Ovary (tissue), 9 donors: ENCODE measurements around the gene PHEX. TPM values are rescaled to one million over a fixed set of nuclear protein-coding genes. Genes with fewer than 3 reads are reported as not detected.

Experiments used
- DNase-seq, 5 donors: peaks; one replicate each; pipeline ENCODE4 v3.0.0-alpha.2; 2019 to 2020
- H3K27ac ChIP-seq, 2 donors: fragments of 200-600 bp; one replicate each; pipeline versions ENCODE4 v1.5.1 to v1.8.0; 2019 to 2022
- H3K27me3 ChIP-seq: fragments of 200-600 bp; one replicate; pipeline ENCODE4 v1.8.0; 2022
- H3K36me3 ChIP-seq: fragments of 200-600 bp; sonication (generic); one replicate; pipeline ENCODE4 v1.5.1; 2019
- H3K4me1 ChIP-seq: one replicate; pipeline ENCODE4 v1.8.1; 2013; ENCODE audit warnings: mild to moderate bottlenecking, moderate library complexity; ENCODE audit not compliant: insufficient read depth
- H3K4me3 ChIP-seq: fragments of 200-600 bp; sonication (generic); one replicate; pipeline ENCODE4 v1.5.1; 2017
- H3K9me3 ChIP-seq, 2 donors: fragments of 200-600 bp in 1 of 2; sonication (generic) in 1 of 2; one replicate each; pipeline versions ENCODE4 v1.5.1 to v1.8.1; 2013 to 2019; ENCODE audit warnings: mild to moderate bottlenecking in 1 of 2, moderate library complexity in 1 of 2
- CTCF ChIP-seq, 3 donors: fragments of 450-650 bp in 2 of 3; fragments of 200-600 bp in 1 of 3; IDR thresholded peaks; one replicate each; pipeline versions ENCODE4 v1.5.1 to v1.8.0; 2016 to 2022; ENCODE audit warnings: antibody characterized with exemption in 3 of 3, mild to moderate bottlenecking in 1 of 3
- EP300 ChIP-seq: sonication (generic); formaldehyde crosslinking; IDR thresholded peaks from one replicate; pipeline ENCODE4 v1.6.1; 2017; ENCODE audit warnings: antibody characterized with exemption
- POLR2A ChIP-seq: fragments of 450-650 bp; IDR thresholded peaks from one replicate; pipeline ENCODE4 v1.6.1; 2017; ENCODE audit warnings: antibody characterized with exemption, mild to moderate bottlenecking, moderate library complexity
- WGBS, 3 donors: extraction: QIAGEN DNeasy Blood & Tissue Kit in 1 of 3; methylation state at CpG; one replicate each; pipeline versions ENCODE4 v1.1.5 to v1.1.7; 2013 to 2017; 5-methylcytosine and 5-hydroxymethylcytosine counted together
- intact Hi-C, 4 donors: fragments of 100-400 bp; cut with DNase I; formaldehyde crosslinking; loops; one replicate each; pipeline versions ENCODE4 v1.11.0 to v1.15.1; 2022 to 2023
- polyA plus RNA-seq, 2 donors: library from polyadenylated mRNA; stranded (reverse); fragments of 200-250 nt in 1 of 2; fragments of 350-450 nt in 1 of 2; fragmentation: Illumina TruSeq in 1 of 2; extraction: RNeasy Lipid Tissue Mini Kit (QIAGEN cat#74804) in 1 of 2; gene quantifications; one replicate each; pipeline ENCODE4 v1.2.3, GENCODE V29; 2013 to 2014
- total RNA-seq, 7 donors: library from RNA; depleted of rRNA in 2 of 7; stranded (reverse); fragments of >200 nt in 2 of 7; fragmentation: NEBNext Ultra II Directional in 3 of 7; extraction: Animal tissue kit (Norgen Biotek cat#: 25700) in 3 of 7; gene quantifications; one replicate each; pipeline versions ENCODE4 v1.1.0 to v1.2.4, GENCODE V29; 2016 to 2023
- donor health status: DM: no; HTN: no; CAD: no; lungs with moderate emphysema.
- donor health status: DM: no; HTN: no; CAD: no.
- donor health status: Bipolar disorder and iron deficiency.
- donor health status: DM: yes; HTN: yes; CAD: no.
- donor health status: DM: no; HTN: no; CAD: no.
- donor health status: DM: yes; HTN: yes; CAD: no.

The PHEX gene
- total and polyA plus RNA-seq, 9 donors: 0.46 to 18.9 (median 1.1) TPM

- Histone ChIP-seq H3K27me3 (no peaks in the 10 kb centered on the region), H3K4me1 (no peaks in the 10 kb centered on the region), H3K36me3 (no peaks in the 10 kb centered on the region), H3K9me3 (no peaks in the 10 kb centered on the region), H3K27ac (no peak overlapping the region), H3K4me3 (no peak overlapping the region)
- WGBS, 3 donors: 61 to 66% (median 62%) methylated on average over 4 of the region's 4 CpGs
- DNase-seq: no peak
- intact Hi-C loops: no loop called here
- no peak for TF ChIP-seq POLR2A
- TF ChIP-seq EP300: no peak
- no peak for TF ChIP-seq CTCF (IDR thresholded peaks at IDR 0.05)
Observed at GRCh38 chrX:22088326-22088725, 56.2 kb downstream of the PHEX start.

- WGBS, 3 donors: 43 to 62% (median 58%) methylated on average over 4 of the region's 4 CpGs
- TF ChIP-seq POLR2A (no peak), CTCF (IDR thresholded peaks at IDR 0.05) (no peak), EP300 (no peak)
Observed at GRCh38 chrX:22090181-22090580, 58.1 kb downstream of the PHEX start.

GRCh38 chrX:22093550-22093949, 61.4 kb downstream of the PHEX start:
- TF ChIP-seq EP300 (no peak), CTCF (IDR thresholded peaks at IDR 0.05) (no peak), POLR2A (no peak)
- no peaks in the 10 kb centered on the region for H3K36me3 ChIP-seq
- no peak overlapping the region for H3K4me3 ChIP-seq
- WGBS, 3 donors: 42 to 53% (median 51%) methylated on average over 3 of the region's 3 CpGs
- no peak for DNase-seq
- intact Hi-C loops: no loop called here
- no peaks in the 10 kb centered on the region for H3K9me3 ChIP-seq
- H3K4me1 ChIP-seq: no peaks in the 10 kb centered on the region
- no peaks in the 10 kb centered on the region for H3K27me3 ChIP-seq
- H3K27ac ChIP-seq: no peak overlapping the region

More at GRCh38 chrX:22090181-22090580, 58.1 kb downstream of the PHEX start:
- no peak for DNase-seq
- no peaks in the 10 kb centered on the region for H3K9me3 ChIP-seq
- no peak overlapping the region for H3K4me3 ChIP-seq
- no peaks in the 10 kb centered on the region for H3K36me3 ChIP-seq
- H3K27me3 ChIP-seq: no peaks in the 10 kb centered on the region
- H3K4me1 ChIP-seq: no peaks in the 10 kb centered on the region
- intact Hi-C loops: no loop called here
- H3K27ac ChIP-seq: no peak overlapping the region

GRCh38 chrX:22095286-22095685, 63.2 kb downstream of the PHEX start:
- Histone ChIP-seq H3K9me3 (no peaks in the 10 kb centered on the region), H3K27ac (no peak overlapping the region), H3K36me3 (no peaks in the 10 kb centered on the region), H3K4me3 (no peak overlapping the region), H3K4me1 (no peaks in the 10 kb centered on the region), H3K27me3 (no peaks in the 10 kb centered on the region)
- DNase-seq: peak in 3 of 5 donors; percentile 7 to 35 (median 26)
- no peak for TF ChIP-seq CTCF (IDR thresholded peaks at IDR 0.05)
- no peak for TF ChIP-seq EP300
- TF ChIP-seq POLR2A: no peak
- WGBS, 3 donors: 42 to 43% (median 42%) methylated on average over 3 of the region's 3 CpGs
- intact Hi-C loops: no loop called here
